ENCODE measurements around the gene LDLRAD4. TPM values are rescaled to one million over a fixed set of nuclear protein-coding genes. Genes with fewer than 3 reads are reported as not detected.

LDLRAD4 gene
- total RNA-seq, 1 experiment from 2014 or later = 0.68 TPM

DNA sequence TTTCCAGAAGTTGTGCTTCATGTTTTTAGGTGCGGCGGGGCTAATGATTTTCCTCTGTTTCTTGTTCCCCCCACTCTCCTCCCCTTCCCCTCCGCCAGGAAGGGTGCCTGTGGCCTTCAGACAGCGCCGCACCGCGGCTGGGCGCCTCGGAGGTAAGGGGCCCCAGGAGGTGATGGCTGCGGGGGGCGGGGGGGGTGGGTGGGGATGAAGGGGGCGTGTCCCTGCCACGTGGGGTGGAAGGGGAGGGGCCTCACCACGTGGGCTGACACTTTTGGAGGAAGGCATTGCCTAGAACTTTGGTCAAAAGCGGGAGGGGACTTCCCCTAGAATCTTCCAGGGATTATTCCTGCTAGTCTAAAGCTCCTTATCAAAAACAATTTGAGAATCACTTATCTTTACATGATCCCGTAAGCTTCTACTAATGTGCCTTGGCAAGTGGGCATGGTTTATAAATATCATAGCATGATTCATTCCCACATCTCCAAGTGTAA is 424.7 kb downstream of the LDLRAD4 start:
- H3K4me3 ChIP-seq = no peak overlapping the region
- no peaks in the 10 kb centered on the region; the same call in 1 of the 2 replicates for H3K27me3 ChIP-seq (replicated peaks)
- no peak for DNase-seq (ENCODE audit: low read depth in 1 of 2, low spot score in 2 of 2)
- no peaks in the 10 kb centered on the region for H3K9me3 ChIP-seq (replicated peaks)
- H3K27ac ChIP-seq = no peak overlapping the region
- H3K36me3 ChIP-seq = no peaks in the 10 kb centered on the region
- H3K4me1 ChIP-seq (replicated peaks) = no peaks in the 10 kb centered on the region

DNA sequence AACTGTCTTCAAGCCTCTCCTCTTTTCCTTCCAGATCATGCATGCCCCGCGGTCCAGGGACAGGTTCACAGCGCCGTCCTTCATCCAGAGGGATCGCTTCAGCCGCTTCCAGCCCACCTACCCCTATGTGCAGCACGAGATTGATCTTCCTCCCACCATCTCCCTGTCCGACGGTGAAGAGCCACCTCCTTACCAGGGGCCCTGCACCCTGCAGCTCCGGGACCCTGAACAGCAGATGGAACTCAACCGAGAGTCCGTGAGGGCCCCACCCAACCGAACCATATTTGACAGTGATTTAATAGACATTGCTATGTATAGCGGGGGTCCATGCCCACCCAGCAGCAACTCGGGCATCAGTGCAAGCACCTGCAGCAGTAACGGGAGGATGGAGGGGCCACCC is 426.5 kb downstream of the LDLRAD4 start:
- Histone ChIP-seq H3K4me3 (no peak overlapping the region), H3K36me3 (no peaks in the 10 kb centered on the region), H3K27me3 (replicated peaks) (no peaks in the 10 kb centered on the region; the same call in 1 of the 2 replicates), H3K4me1 (replicated peaks) (no peaks in the 10 kb centered on the region), H3K27ac (no peak overlapping the region), H3K9me3 (replicated peaks) (no peaks in the 10 kb centered on the region)
- no peak for DNase-seq (ENCODE audit: low read depth in 1 of 2, low spot score in 2 of 2)

DNA sequence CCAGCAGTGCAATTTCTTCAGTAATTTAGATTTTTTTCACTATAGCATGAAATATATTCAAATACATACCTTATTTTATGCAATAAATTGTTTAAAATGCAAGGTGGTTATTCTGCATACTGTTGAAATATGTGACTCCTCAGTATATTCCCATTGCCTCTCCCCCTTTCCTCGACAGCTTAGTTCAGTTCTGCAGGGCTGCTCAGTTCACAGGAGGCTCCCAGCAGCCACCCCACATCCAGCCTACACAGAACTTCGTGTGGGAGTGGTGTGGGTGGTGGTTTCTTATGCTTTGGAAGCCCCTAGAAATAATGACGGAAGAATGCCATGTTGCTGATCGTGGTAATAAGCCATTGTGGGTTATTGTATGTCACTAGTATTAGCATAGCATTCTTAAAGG is 428.1 kb downstream of the LDLRAD4 start:
- DNase-seq (ENCODE audit: low read depth in 1 of 2, low spot score in 2 of 2) = no peak
- no peak overlapping the region for H3K4me3 ChIP-seq
- no peaks in the 10 kb centered on the region; the same call in 1 of the 2 replicates for H3K27me3 ChIP-seq (replicated peaks)
- H3K9me3 ChIP-seq (replicated peaks) = no peaks in the 10 kb centered on the region
- H3K4me1 ChIP-seq (replicated peaks) = no peaks in the 10 kb centered on the region
- no peaks in the 10 kb centered on the region for H3K36me3 ChIP-seq
- H3K27ac ChIP-seq = no peak overlapping the region

DNA sequence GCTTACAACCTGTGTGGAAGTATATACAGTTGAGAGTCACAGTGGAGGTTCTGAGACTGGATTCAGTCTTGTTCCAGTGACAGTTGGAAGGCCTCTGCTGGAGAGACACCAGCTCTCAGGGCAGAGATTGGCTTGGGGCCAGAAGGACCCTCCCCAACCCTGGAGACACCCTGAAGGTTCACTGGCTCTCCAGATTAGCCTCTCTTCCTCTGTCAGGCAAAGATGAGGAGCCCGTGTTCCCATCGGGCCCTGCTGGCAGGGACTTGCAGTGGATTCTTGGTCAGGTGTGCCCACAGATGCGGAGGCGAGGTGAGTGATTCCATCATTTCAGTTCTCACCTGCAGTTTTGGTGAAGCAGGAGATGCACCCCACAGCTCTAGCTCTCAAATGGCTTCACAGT is 429.2 kb downstream of the LDLRAD4 start:
- Histone ChIP-seq H3K4me1 (replicated peaks) (no peaks in the 10 kb centered on the region), H3K4me3 (no peak overlapping the region), H3K27me3 (replicated peaks) (no peaks in the 10 kb centered on the region; the same call in 1 of the 2 replicates), H3K36me3 (no peaks in the 10 kb centered on the region), H3K9me3 (replicated peaks) (no peaks in the 10 kb centered on the region), H3K27ac (no peak overlapping the region)
- DNase-seq (ENCODE audit: low read depth in 1 of 2, low spot score in 2 of 2) = no peak

GRCh38 chr18:13649397-13650390 is 431.1 kb downstream of the LDLRAD4 start:
- DNase-seq (ENCODE audit: low read depth in 1 of 2, low spot score in 2 of 2) = peak in 1 of 2 experiments; percentile 16
- no peaks in the 10 kb centered on the region for H3K36me3 ChIP-seq
- no peaks in the 10 kb centered on the region for H3K9me3 ChIP-seq (replicated peaks)
- no peaks in the 10 kb centered on the region; the same call in 1 of the 2 replicates for H3K27me3 ChIP-seq (replicated peaks)
- no peak overlapping the region for H3K4me3 ChIP-seq
- H3K4me1 ChIP-seq (replicated peaks) = no peaks in the 10 kb centered on the region
- H3K27ac ChIP-seq = no peak overlapping the region

- DNase-seq (ENCODE audit: low read depth in 1 of 2, low spot score in 2 of 2) = no peak
- no peaks in the 10 kb centered on the region for H3K27me3 ChIP-seq (replicated peaks)
- no peaks in the 10 kb centered on the region for H3K9me3 ChIP-seq (replicated peaks)
- H3K36me3 ChIP-seq = no peaks in the 10 kb centered on the region
- H3K4me3 ChIP-seq = no peak overlapping the region
- no peaks in the 10 kb centered on the region for H3K4me1 ChIP-seq (replicated peaks)
- H3K27ac ChIP-seq = no peak overlapping the region
These were observed 435.3 kb downstream of the LDLRAD4 start for GRCh38 chr18:13653746-13654433.

DNA sequence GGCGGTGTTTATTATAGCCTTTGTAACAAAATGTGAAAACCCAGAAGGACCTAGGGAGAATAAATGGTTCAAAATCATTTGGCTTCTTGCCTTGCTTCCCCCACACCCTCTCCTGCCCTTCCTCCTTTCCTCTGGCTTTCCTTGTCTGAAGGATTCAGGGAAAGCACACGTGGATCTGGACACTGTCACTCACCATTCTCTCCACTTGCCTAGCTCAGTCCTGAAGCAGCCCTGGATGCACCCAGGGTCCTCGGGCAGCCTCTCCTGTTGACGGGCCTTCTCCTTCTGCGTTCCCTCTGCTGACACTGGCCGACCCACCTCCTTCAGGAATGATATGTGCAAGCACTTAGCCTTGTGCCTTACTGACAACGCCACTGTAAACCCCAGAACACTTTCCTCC is 439.4 kb downstream of the LDLRAD4 start:
- Histone ChIP-seq H3K4me3 (no peak overlapping the region), H3K36me3 (no peaks in the 10 kb centered on the region), H3K9me3 (replicated peaks) (no peaks in the 10 kb centered on the region), H3K4me1 (replicated peaks) (no peaks in the 10 kb centered on the region), H3K27ac (no peak overlapping the region), H3K27me3 (replicated peaks) (no peaks in the 10 kb centered on the region)
- no peak for DNase-seq (ENCODE audit: low read depth in 1 of 2, low spot score in 2 of 2)

GRCh38 chr18:13658436-13659204 is 440.1 kb downstream of the LDLRAD4 start:
- no peak for DNase-seq (ENCODE audit: low read depth in 1 of 2, low spot score in 2 of 2)
- Histone ChIP-seq H3K4me1 (replicated peaks) (no peaks in the 10 kb centered on the region), H3K4me3 (no peak overlapping the region), H3K27ac (no peak overlapping the region), H3K27me3 (replicated peaks) (no peaks in the 10 kb centered on the region), H3K9me3 (replicated peaks) (no peaks in the 10 kb centered on the region), H3K36me3 (no peaks in the 10 kb centered on the region)

DNA sequence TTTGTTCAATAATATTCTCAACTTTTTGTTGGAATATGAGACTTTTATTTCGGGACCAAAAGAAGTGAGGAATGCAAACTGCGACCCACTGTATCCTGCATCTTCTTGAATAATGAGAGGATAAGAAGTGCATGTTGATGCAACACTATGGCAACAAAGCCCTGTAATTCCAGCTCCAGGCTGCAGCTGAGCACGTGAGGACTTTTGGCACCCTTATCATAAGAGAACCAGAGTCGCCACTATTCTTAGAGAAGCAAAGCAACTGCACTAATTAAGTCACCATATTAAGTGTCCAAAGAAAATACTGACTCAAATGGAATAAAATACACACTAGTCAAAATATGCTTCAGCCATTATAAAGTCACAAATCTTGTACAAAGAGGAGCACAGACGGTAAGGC is 441.9 kb downstream of the LDLRAD4 start:
- Histone ChIP-seq H3K9me3 (replicated peaks) (no peaks in the 10 kb centered on the region), H3K4me3 (no peak overlapping the region), H3K27ac (no peak overlapping the region), H3K27me3 (replicated peaks) (no peaks in the 10 kb centered on the region), H3K4me1 (replicated peaks) (no peaks in the 10 kb centered on the region), H3K36me3 (peaks cover 2% of the 10 kb centered on the region; the same call in 1 of the 2 replicates)
- DNase-seq (ENCODE audit: low read depth in 1 of 2, low spot score in 2 of 2) = no peak

DNA sequence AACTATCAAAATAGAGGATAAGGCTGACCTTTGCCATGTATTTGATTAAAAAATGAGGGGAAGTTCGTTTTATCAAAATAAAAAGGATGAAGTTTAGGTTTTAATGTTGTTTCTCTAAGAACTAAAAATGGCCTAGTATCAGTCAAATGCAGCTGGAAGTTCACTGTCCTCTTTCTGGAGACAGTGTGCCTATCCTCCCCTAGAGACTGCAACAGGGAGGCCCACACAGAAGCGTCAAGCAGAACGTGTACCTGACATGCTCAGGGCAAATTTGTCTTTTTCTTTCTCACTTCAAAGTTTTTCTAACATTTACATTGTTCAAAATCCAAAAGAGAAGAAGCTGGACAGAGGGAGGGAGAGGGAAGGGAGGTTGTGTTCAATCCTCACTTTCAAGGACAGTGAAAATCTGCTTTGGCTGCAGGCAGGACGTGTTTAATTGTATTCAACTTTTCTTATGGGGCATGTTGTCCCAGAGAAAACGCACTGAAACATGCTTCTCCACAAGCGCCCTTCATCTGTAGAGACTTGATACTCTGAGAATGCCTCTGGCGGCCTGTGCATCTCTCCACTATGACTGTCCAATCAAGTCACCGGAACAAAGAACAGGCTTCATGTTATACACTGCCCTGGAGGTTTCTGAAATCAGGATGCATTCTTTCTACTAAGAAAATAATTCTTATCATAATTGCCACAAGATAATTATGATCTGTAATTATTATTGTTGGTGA is 442.7 kb downstream of the LDLRAD4 start:
- no peak for DNase-seq (ENCODE audit: low read depth in 1 of 2, low spot score in 2 of 2)
- no peak overlapping the region for H3K27ac ChIP-seq
- no peaks in the 10 kb centered on the region for H3K27me3 ChIP-seq (replicated peaks)
- peaks cover 8% of the 10 kb centered on the region; the same call in 1 of the 2 replicates for H3K36me3 ChIP-seq
- H3K9me3 ChIP-seq (replicated peaks) = no peaks in the 10 kb centered on the region
- H3K4me3 ChIP-seq = no peak overlapping the region
- H3K4me1 ChIP-seq (replicated peaks) = no peaks in the 10 kb centered on the region

DNA sequence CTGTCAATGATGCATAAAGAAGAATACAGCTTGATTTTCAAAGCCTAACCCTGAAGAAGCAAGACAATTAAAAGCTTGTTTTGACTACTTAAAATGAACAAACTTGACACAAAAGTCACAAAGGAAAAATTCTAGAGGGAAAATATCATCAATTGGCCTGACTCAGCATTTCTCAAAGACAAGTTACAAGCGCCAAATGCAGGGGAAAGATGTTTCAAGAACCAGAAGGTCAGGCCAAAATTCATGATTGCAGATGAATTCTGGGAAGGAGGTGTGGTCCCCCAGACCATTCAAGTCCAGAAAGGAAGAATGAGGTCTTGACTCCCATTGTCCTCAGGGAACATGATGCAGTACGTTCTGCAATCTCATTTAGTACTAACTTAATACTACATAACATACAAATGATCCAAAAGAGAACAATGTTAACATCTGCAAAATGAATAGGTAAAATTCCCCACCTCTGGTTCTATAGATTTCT is 443.3 kb downstream of the LDLRAD4 start:
- DNase-seq (ENCODE audit: low read depth in 1 of 2, low spot score in 2 of 2) = no peak
- Histone ChIP-seq H3K4me1 (replicated peaks) (no peaks in the 10 kb centered on the region), H3K36me3 (peaks cover 12% of the 10 kb centered on the region; the same call in 1 of the 2 replicates), H3K27ac (no peak overlapping the region), H3K4me3 (no peak overlapping the region), H3K9me3 (replicated peaks) (no peaks in the 10 kb centered on the region), H3K27me3 (replicated peaks) (no peaks in the 10 kb centered on the region)

GRCh38 chr18:13672657-13673056 is 454.1 kb downstream of the LDLRAD4 start:
- no peaks in the 10 kb centered on the region for H3K27me3 ChIP-seq (replicated peaks)
- H3K4me3 ChIP-seq = no peak overlapping the region
- H3K27ac ChIP-seq = no peak overlapping the region
- no peak for DNase-seq (ENCODE audit: low read depth in 1 of 2, low spot score in 2 of 2)
- H3K36me3 ChIP-seq = peaks cover 9% of the 10 kb centered on the region
- no peaks in the 10 kb centered on the region for H3K9me3 ChIP-seq (replicated peaks)
- H3K4me1 ChIP-seq (replicated peaks) = no peaks in the 10 kb centered on the region

DNA sequence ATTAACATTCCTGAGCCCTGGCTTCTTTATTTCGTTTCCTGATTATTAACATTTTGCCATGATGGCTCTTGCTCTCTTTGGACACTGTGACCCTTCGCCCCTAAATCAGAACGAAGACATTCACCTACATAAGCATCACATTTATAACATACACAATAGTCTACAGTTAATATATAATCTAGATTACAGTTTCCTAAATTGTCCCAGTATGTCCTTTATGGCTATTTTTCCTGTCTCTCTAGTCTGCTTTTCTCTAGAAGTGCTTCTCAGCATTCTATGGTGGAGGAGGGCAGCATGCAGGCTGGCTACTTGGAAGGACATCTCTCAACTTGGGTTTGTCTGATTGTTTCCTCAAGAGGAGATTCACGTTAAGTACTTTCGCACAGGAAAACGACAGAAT is 457.9 kb downstream of the LDLRAD4 start:
- peaks cover 15% of the 10 kb centered on the region for H3K36me3 ChIP-seq
- H3K9me3 ChIP-seq (replicated peaks) = no peaks in the 10 kb centered on the region
- no peak overlapping the region for H3K27ac ChIP-seq
- no peak overlapping the region for H3K4me3 ChIP-seq
- no peak for DNase-seq (ENCODE audit: low read depth in 1 of 2, low spot score in 2 of 2)
- no peaks in the 10 kb centered on the region for H3K4me1 ChIP-seq (replicated peaks)
- H3K27me3 ChIP-seq (replicated peaks) = no peaks in the 10 kb centered on the region
